ENCODE results near the gene PPAT. TPM values are rescaled to one million over a fixed set of nuclear protein-coding genes. Genes with fewer than 3 reads are reported as not detected.

Gene PPAT
- total RNA-seq, 1 experiment from 2014 or later: 28.9 TPM

GRCh38 chr4:56408978-56409377 is 26.4 kb downstream of the PPAT start:
- no peak overlapping the region for H3K4me3 Mint-ChIP-seq (ENCODE audit: low read depth, unreplicated experiment)
- no peak overlapping the region for H3K27ac Mint-ChIP-seq (ENCODE audit: unreplicated experiment)
- H3K4me1 Mint-ChIP-seq (ENCODE audit: low read depth, unreplicated experiment): peaks cover 13% of the 10 kb centered on the region
- no peak for DNase-seq
- CTCF ChIA-PET: no interaction called here
- no peaks in the 10 kb centered on the region for H3K9me3 Mint-ChIP-seq (ENCODE audit: low read depth, unreplicated experiment)
- intact Hi-C loops (cut with micrococcal nuclease; ENCODE audit: unreplicated experiment): no loop called here
- H3K36me3 Mint-ChIP-seq (ENCODE audit: insufficient read depth, unreplicated experiment): peaks cover 12% of the 10 kb centered on the region
- TF ChIP-seq, protein P1, sequence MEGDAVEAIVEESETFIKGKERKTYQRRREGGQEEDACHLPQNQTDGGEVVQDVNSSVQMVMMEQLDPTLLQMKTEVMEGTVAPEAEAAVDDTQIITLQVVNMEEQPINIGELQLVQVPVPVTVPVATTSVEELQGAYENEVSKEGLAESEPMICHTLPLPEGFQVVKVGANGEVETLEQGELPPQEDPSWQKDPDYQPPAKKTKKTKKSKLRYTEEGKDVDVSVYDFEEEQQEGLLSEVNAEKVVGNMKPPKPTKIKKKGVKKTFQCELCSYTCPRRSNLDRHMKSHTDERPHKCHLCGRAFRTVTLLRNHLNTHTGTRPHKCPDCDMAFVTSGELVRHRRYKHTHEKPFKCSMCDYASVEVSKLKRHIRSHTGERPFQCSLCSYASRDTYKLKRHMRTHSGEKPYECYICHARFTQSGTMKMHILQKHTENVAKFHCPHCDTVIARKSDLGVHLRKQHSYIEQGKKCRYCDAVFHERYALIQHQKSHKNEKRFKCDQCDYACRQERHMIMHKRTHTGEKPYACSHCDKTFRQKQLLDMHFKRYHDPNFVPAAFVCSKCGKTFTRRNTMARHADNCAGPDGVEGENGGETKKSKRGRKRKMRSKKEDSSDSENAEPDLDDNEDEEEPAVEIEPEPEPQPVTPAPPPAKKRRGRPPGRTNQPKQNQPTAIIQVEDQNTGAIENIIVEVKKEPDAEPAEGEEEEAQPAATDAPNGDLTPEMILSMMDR (IDR thresholded peaks at IDR 0.05; ENCODE audit: unreplicated experiment): no peak
- no peaks in the 10 kb centered on the region for H3K27me3 Mint-ChIP-seq (ENCODE audit: unreplicated experiment)
- no TSS peak for BruUV-seq (replicated peaks)

- Mint-ChIP-seq H3K9me3 (ENCODE audit: low read depth, unreplicated experiment) (no peaks in the 10 kb centered on the region), H3K27me3 (ENCODE audit: unreplicated experiment) (no peaks in the 10 kb centered on the region), H3K36me3 (ENCODE audit: insufficient read depth, unreplicated experiment) (peaks cover 12% of the 10 kb centered on the region)
Observed at GRCh38 chr4:56406151-56406550, 29.3 kb downstream of the PPAT start.

GRCh38 chr4:56405016-56405415 is 30.4 kb downstream of the PPAT start:
- DNase-seq: no peak
- no peaks in the 10 kb centered on the region for H3K27me3 Mint-ChIP-seq (ENCODE audit: unreplicated experiment)
- intact Hi-C loops (cut with micrococcal nuclease; ENCODE audit: unreplicated experiment): no loop called here
- no peak overlapping the region for H3K4me3 Mint-ChIP-seq (ENCODE audit: low read depth, unreplicated experiment)
- CTCF ChIA-PET: no interaction called here
- H3K36me3 Mint-ChIP-seq (ENCODE audit: insufficient read depth, unreplicated experiment): peaks cover 5% of the 10 kb centered on the region
- BruUV-seq (replicated peaks): no TSS peak
- no peaks in the 10 kb centered on the region for H3K4me1 Mint-ChIP-seq (ENCODE audit: low read depth, unreplicated experiment)
- TF ChIP-seq, protein P1 (IDR thresholded peaks at IDR 0.05; ENCODE audit: unreplicated experiment): no peak
- H3K9me3 Mint-ChIP-seq (ENCODE audit: low read depth, unreplicated experiment): no peaks in the 10 kb centered on the region
- H3K27ac Mint-ChIP-seq (ENCODE audit: unreplicated experiment): no peak overlapping the region

More at GRCh38 chr4:56406151-56406550, 29.3 kb downstream of the PPAT start:
- DNase-seq: no peak
- Mint-ChIP-seq H3K4me3 (ENCODE audit: low read depth, unreplicated experiment) (no peak overlapping the region), H3K4me1 (ENCODE audit: low read depth, unreplicated experiment) (no peaks in the 10 kb centered on the region), H3K27ac (ENCODE audit: unreplicated experiment) (no peak overlapping the region)
- CTCF ChIA-PET: no interaction called here
- intact Hi-C loops (cut with micrococcal nuclease; ENCODE audit: unreplicated experiment): no loop called here
- TF ChIP-seq, protein P1 (IDR thresholded peaks at IDR 0.05; ENCODE audit: unreplicated experiment): no peak
- BruUV-seq (replicated peaks): no TSS peak

- no TSS peak for BruUV-seq (replicated peaks)
- Mint-ChIP-seq H3K9me3 (ENCODE audit: low read depth, unreplicated experiment) (no peaks in the 10 kb centered on the region), H3K27ac (ENCODE audit: unreplicated experiment) (no peak overlapping the region), H3K4me3 (ENCODE audit: low read depth, unreplicated experiment) (no peak overlapping the region), H3K4me1 (ENCODE audit: low read depth, unreplicated experiment) (no peaks in the 10 kb centered on the region), H3K36me3 (ENCODE audit: insufficient read depth, unreplicated experiment) (no peaks in the 10 kb centered on the region), H3K27me3 (ENCODE audit: unreplicated experiment) (no peaks in the 10 kb centered on the region)
- CTCF ChIA-PET: no interaction called here
- TF ChIP-seq, protein P1 (IDR thresholded peaks at IDR 0.05; ENCODE audit: unreplicated experiment): no peak
- intact Hi-C loops (cut with micrococcal nuclease; ENCODE audit: unreplicated experiment): no loop called here
- no peak for DNase-seq
Observed at GRCh38 chr4:56400560-56400959, 34.9 kb downstream of the PPAT start.
